ENCODE data around the gene BEST1.

The BEST1 gene

DNA sequence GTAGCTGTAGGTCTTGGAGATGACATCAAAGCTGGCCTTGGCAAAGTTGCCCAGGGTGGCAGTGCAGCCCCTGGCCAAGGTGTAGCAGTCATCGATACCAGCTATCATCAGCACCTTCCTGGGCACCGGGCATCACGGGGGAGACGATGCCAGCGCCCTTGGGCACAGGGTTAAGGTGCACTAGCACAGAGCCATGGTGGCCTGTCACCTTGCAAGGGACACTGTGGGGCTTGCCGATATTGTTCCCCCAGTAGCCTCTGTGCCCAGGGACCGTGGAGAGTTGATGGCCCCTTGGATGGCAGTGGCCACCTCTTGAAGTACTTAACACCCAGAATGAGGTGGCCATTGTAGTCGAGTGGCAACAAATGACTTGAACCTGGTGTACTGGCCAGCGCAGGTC lies 61.7 kb downstream of the BEST1 start:
- TF ChIP-seq MYC (IDR thresholded peaks at IDR 0.05; ENCODE audit: low read depth, low read length): no peak
- no peak for TF ChIP-seq POLR2A (IDR thresholded peaks at IDR 0.05; ENCODE audit: extremely low read depth, insufficient read length)
- TF ChIP-seq, protein P1, sequence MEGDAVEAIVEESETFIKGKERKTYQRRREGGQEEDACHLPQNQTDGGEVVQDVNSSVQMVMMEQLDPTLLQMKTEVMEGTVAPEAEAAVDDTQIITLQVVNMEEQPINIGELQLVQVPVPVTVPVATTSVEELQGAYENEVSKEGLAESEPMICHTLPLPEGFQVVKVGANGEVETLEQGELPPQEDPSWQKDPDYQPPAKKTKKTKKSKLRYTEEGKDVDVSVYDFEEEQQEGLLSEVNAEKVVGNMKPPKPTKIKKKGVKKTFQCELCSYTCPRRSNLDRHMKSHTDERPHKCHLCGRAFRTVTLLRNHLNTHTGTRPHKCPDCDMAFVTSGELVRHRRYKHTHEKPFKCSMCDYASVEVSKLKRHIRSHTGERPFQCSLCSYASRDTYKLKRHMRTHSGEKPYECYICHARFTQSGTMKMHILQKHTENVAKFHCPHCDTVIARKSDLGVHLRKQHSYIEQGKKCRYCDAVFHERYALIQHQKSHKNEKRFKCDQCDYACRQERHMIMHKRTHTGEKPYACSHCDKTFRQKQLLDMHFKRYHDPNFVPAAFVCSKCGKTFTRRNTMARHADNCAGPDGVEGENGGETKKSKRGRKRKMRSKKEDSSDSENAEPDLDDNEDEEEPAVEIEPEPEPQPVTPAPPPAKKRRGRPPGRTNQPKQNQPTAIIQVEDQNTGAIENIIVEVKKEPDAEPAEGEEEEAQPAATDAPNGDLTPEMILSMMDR (IDR thresholded peaks at IDR 0.05; ENCODE audit: low read depth, low read length): no peak
- TF ChIP-seq MAX (IDR thresholded peaks at IDR 0.05; ENCODE audit: low read depth, low read length): no peak
- H3K4me3 ChIP-seq (ENCODE audit: low read depth, low read length): no peak overlapping the region
- no peak for DNase-seq (ENCODE audit: low read depth)

GRCh38 chr11:62012451-62012831 lies 62.3 kb downstream of the BEST1 start:
- no peak overlapping the region for H3K4me3 ChIP-seq (ENCODE audit: low read depth, low read length)
- DNase-seq (ENCODE audit: low read depth): no peak
- TF ChIP-seq POLR2A (IDR thresholded peaks at IDR 0.05; ENCODE audit: extremely low read depth, insufficient read length): no peak
- TF ChIP-seq MAX (IDR thresholded peaks at IDR 0.05; ENCODE audit: low read depth, low read length): no peak
- TF ChIP-seq MYC (IDR thresholded peaks at IDR 0.05; ENCODE audit: low read depth, low read length): no peak
- TF ChIP-seq, protein P1 (IDR thresholded peaks at IDR 0.05; ENCODE audit: low read depth, low read length): no peak

DNA sequence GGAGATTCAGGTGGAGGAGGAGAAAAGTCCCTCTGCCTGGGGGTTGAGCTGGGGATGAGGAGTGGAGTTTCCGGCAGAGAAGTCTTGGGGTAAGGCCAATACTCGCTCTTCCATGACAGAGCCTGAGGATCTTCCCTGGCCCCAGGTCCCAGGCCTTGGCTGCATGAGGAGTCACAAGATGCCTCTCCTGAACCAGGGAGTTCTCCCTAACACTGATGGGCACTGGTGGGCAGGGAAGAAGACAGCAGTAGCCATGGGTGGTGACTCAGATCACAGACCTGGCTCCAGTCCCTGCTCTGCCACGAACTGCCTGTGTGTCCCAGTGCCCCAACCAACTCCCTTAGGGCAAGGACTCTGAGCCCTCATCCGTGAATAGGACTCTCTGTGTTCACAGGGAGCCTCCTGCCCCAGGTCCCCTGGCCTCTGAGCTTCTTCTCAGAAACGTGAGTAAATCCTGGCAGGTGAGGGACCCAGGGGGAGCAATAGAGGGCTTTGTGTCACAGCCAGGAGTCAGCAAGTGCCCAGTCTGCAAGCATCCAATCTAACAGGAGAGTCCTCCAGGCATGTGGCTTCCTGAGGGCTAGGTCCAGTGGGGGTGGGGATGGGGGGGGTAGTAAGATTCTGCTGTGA lies 62.8 kb downstream of the BEST1 start:
- TF ChIP-seq MYC (IDR thresholded peaks at IDR 0.05; ENCODE audit: low read depth, low read length): no peak
- TF ChIP-seq, protein P1 (IDR thresholded peaks at IDR 0.05; ENCODE audit: low read depth, low read length): no peak
- no peak for TF ChIP-seq MAX (IDR thresholded peaks at IDR 0.05; ENCODE audit: low read depth, low read length)
- no peak for TF ChIP-seq POLR2A (IDR thresholded peaks at IDR 0.05; ENCODE audit: extremely low read depth, insufficient read length)
- no peak for DNase-seq (ENCODE audit: low read depth)
- no peak overlapping the region for H3K4me3 ChIP-seq (ENCODE audit: low read depth, low read length)

Measured in NB4 (cell line).